Measurements from ENCODE around the gene GID4.
"Not testable (repeated sequence)": the region's sequence is repeated elsewhere in the genome, so short reads cannot be mapped to it uniquely, and the experiment has no call there.

The GID4 gene

GRCh38 chr17:18038861-18039534, at the start of gene GID4, which contains the start of gene ATPAF2:
GID4 (plus strand) TSS chr17:18039408; CDS start chr17:18039465, 57 bp downstream.
ATPAF2 (minus strand) TSS chr17:18039168; CDS start chr17:18039013, 155 bp downstream.
- peak; percentile 99 for DNase-seq (ENCODE audit: low spot score)

GRCh38 chr17:17989618-17990017, 49.6 kb upstream of the GID4 start:
- DNase-seq (ENCODE audit: low spot score), result no peak

- DNase-seq (ENCODE audit: low spot score), result no peak
These were observed 48.9 kb upstream of the GID4 start for GRCh38 chr17:17990282-17990681.

GRCh38 chr17:17993366-17993765, 45.8 kb upstream of the GID4 start:
- no peak for DNase-seq (ENCODE audit: low spot score)

- no peak for DNase-seq (ENCODE audit: low spot score)
These were observed 45.4 kb upstream of the GID4 start for GRCh38 chr17:17993852-17994251.

GRCh38 chr17:17994271-17995069, 44.7 kb upstream of the GID4 start:
- peak; percentile 13 for DNase-seq (ENCODE audit: low spot score)

- not testable (repeated sequence) for DNase-seq (ENCODE audit: low spot score)
These were observed 43.3 kb upstream of the GID4 start for GRCh38 chr17:17995887-17996286.

GRCh38 chr17:17998934-17999333, 40.3 kb upstream of the GID4 start:
- no peak for DNase-seq (ENCODE audit: low spot score)

GRCh38 chr17:17999364-18000029, 39.7 kb upstream of the GID4 start:
- no peak for DNase-seq (ENCODE audit: low spot score)

- no peak for DNase-seq (ENCODE audit: low spot score)
These were observed 39.2 kb upstream of the GID4 start for GRCh38 chr17:18000030-18000408.

GRCh38 chr17:18002171-18002570, 37.0 kb upstream of the GID4 start:
- DNase-seq (ENCODE audit: low spot score), result no peak

- DNase-seq (ENCODE audit: low spot score), result no peak
These were observed 34.9 kb upstream of the GID4 start for GRCh38 chr17:18004345-18004744.

GRCh38 chr17:18004884-18005305, 34.3 kb upstream of the GID4 start:
- no peak for DNase-seq (ENCODE audit: low spot score)

- no peak for DNase-seq (ENCODE audit: low spot score)
These were observed 33.7 kb upstream of the GID4 start for GRCh38 chr17:18005496-18005895.

- no peak for DNase-seq (ENCODE audit: low spot score)
These were observed 32.5 kb upstream of the GID4 start for GRCh38 chr17:18006495-18007239.

- DNase-seq (ENCODE audit: low spot score), result no peak
These were observed 30.5 kb upstream of the GID4 start for GRCh38 chr17:18008496-18009268.

GRCh38 chr17:18009609-18010420, 29.4 kb upstream of the GID4 start:
- DNase-seq (ENCODE audit: low spot score), result no peak

GRCh38 chr17:18011286-18011685, 27.9 kb upstream of the GID4 start:
- no peak for DNase-seq (ENCODE audit: low spot score)

GRCh38 chr17:18014006-18014405, 25.2 kb upstream of the GID4 start:
- no peak for DNase-seq (ENCODE audit: low spot score)

GRCh38 chr17:18015593-18015992, 23.6 kb upstream of the GID4 start:
- DNase-seq (ENCODE audit: low spot score), result no peak

Data from putamen (tissue), 1 donor.